GM18861 (cell line): ENCODE results near the gene LHB.

Experiments
- ATAC-seq: cut with Tn5 transposase; IDR thresholded peaks from one replicate; pipeline ENCODE4 v1.9.1; 2021; ENCODE audit not compliant: unreplicated experiment

LHB gene

DNA sequence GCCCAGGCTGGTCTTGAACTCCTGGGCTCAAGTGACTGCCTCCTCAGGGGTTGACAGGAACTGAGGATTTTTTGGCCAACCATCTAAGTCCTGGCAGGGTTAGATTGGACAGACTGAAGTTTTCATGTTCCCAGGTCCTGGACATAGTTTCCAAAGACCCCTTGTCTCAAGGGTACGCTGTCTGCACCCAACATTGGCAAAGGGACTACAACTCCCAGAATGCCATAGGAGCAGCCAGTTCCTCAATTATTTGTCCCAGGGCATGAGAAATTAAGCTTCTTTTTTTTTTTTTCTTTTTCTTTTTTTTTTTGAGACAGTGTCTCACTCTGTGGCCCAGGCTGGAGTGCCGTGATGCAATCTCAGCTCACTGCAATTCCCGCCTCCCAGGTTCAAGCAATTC is 30.7 kb downstream of the LHB start:
- no peak for ATAC-seq

DNA sequence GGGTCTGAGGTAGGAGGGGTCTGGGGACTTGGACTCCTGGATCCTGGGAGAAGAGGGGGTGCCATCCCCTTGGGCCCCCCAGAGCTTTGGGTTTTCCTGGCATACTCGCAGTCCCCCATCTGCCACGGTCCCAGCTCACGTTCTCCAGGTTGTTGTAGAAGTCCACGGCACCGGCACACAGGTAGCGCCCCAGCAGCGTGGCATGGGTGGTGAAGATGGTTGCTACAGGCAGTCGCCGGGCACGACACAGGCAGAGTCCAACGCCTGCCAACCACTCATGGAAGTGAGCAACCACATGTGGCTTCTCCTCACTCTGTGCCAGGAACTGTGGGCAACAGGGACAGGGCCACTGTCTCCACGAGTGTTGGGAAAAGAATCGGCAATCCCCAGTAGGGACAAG is 31.2 kb downstream of the LHB start:
- no peak for ATAC-seq

DNA sequence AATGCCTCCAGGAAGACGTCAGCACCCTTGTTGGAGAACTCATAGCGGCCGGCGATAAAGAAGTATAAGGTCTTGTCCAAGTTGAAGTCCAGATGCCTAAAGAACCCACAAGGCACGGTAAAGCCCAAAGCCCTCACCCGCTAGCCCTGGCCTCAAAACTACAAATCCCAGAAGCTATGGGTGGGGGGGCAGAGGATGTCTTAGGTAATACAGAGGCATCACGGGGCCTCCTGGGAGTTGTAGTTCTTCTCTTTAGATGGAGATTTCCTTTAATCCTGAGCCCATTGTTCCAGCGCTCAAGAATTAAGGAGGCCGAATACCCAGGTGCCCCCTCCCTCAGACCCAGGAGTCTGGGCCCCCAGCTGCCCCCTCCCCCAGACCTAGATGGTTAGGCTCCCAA is 34.6 kb downstream of the LHB start:
- ATAC-seq: no peak

DNA sequence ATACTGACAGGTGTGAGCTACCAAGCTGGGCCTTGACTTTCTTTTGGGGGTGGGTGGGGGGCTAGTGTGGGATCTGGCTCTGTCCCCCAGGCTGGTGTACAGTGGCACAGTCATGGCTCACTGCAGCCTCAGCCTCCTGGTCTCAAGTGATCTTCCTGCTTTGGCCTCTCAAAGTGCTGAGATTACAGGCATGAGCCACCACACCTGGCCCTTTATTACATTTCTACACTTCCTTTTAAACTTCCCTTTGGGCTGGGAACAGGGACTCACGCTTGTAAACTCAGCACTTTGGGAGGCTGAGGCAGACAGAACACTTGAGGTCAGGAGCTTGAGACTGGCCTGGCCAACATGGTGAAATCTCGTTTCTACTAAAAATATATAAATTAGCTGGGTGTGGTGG is 39.8 kb downstream of the LHB start:
- ATAC-seq: no peak

DNA sequence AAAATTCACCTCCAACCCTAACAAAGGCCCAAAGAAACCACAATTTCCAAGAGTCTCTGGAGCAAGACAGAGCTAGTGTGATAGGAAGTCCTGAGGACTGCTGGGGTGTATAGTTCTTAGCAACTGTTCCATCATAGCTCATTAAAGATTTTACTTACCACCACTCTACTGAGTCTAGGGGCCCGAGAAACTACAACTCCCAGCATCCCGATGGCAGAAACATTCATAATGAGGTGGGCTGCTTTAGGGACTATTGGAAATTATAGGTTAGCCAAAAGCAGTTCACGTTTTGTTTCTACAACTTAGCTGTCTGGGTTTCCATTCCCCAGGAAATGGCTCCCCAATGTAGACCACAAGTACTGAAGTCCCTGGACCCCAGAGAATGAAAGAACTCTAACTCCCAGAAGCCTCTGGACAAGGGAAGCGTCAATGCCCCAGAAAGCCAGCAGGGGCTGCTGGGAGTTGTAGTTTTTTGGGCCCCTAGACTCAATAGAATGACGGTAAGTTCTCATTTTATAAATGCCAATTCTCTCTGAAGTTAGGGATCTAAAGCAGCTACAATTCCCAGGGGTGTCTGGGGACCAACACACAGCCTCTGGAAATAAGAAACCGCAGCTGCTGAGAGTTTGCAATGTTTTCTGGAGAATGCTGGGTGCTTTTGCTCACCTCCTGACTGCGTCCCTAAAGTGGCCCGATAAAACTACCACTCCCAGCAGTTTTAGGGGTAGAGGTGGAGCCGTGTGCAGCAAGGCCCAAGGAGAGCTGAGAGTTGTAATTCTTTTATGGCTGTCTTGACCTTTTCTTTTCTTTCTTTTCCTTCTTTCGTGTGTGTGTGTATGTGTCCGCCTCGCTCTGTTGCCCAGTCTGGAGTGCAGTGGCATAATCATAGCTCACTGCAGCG is 40.7 kb downstream of the LHB start:
- no peak for ATAC-seq

DNA sequence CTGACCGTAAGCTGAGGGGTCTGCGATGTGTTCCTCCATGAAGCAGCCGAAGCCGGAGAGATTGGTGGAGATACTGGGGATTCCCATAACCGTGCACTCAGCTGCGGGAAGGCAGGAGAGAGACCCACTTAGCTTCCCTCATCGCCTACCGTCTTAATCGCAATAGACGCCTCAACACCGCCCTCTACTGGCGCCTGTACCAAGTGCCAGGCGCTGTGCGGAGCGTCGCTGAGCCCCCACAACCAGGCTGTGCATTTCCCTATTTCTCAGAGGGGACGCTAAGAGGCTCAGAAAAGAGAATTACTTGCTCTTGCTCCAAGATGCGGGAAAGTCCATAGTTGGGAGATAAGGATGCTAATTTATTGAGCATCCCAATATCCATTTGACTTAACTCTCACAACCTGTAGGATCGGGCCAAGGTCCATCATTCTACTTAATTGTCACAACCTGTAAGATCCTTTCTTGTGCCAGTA is 45.9 kb downstream of the LHB start:
- ATAC-seq: no peak

DNA sequence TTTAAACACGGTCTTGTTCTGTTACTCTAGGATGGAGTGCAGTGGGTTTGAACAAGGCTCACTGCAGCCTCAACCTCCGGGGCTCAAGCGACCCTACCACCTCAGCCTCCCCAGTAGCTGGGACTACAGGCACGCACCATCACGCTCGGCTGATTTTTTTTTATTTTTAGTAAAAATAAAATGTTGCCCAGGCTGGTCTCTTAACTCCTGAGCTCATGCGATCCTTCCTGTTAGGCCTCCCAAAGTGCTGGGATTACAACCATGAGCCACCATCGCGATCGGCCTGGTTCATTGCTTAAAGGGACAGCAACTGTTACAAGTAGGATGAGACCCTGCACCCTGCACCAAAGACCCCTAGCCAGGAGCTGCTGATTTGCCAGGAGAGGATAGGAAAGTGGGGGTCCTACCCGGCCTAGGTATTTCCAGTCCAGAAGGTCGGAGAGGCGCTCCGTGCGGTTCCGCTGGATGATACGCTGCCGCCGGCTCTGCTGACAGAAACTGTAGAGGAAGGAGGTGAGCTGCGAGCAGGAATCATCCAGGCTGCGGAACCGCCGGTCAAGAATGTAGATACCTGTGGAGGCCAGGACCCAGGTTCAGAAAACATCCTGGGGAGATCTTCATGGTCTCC is 46.6 kb downstream of the LHB start:
- ATAC-seq: no peak

DNA sequence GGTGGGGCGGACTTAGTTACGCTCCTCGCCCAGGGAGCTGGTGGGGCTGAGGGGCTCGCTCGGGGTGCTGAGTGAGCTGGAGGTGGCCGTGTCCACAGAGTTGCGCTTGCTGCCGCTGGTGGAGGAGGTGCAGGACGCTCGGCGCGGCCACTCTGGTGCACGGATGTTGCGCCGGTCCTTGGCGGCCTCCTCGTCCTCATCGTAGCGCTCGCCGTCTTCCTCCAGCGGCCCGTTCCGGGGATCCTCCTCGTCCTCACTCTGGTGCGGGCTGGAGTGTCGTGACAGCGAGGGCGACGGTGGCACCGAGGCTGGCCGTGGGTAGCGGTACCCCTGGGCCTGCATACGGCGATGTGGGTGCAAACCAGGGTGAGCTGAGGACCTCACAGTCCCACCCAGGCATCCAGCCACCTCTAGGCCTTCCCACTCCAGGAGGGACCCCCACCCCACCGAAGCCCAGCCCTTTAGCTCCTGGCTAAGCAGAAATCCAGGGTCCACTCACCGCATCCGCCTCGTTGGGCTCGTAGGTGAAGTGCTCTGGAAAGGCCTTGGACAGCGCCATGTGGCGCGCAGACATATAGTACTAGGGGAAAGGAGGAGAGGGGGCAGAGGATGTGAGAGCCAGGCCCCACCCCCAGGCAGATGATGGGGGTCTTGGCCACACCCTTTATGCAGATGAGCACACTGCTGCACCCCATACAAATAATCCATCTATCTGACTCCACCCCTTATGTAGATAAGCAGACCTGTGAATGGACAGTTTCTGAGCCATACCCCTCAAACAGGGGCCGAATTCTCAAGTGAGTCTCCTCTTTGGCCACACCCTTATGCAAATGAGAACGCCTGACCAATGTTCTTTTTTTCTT is 47.4 kb downstream of the LHB start:
- no peak for ATAC-seq

DNA sequence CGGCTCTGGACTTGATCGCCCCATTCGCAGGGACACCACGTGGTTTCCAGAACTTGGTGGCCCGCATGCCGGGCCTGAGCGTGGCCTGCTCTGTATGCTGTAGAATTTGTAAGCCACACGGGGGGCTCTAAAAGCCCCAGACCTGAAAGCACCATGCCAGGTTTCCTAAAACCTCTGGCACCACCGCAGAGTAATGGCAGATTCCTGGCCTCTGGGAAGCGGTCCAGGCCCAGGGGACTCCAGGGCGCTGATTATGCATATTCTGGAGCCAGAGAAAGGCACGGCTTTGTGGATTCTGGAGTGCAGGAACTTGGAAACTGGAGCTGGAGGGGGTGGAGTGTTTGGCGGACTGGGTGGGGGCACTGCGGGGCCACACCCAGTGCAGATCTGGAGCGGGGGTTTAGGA is 48.1 kb downstream of the LHB start:
- no peak for ATAC-seq

DNA sequence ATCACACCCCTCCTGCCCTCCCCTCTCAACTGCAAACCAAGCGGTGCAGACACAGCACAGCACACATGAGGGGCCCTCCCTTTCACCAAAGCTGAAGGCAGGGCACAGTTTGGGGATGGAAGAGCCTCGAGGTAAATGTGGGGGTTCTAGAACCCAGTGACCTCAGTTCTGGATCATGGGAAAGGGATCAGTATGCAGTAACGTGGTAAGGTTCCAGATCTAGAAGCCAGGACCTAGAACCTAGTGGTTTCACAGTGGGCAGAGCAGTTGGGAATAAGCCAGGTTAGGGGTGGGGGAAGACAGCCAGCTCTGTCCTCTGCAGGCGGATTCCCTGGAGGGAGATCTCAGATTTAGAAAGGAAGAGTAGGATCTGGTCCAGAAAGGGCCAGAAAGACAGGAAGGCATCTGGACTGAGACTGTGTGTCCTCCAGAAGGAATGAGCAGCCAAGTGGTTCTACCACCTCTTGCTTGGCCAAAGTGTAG is 48.7 kb downstream of the LHB start:
- ATAC-seq: no peak

DNA sequence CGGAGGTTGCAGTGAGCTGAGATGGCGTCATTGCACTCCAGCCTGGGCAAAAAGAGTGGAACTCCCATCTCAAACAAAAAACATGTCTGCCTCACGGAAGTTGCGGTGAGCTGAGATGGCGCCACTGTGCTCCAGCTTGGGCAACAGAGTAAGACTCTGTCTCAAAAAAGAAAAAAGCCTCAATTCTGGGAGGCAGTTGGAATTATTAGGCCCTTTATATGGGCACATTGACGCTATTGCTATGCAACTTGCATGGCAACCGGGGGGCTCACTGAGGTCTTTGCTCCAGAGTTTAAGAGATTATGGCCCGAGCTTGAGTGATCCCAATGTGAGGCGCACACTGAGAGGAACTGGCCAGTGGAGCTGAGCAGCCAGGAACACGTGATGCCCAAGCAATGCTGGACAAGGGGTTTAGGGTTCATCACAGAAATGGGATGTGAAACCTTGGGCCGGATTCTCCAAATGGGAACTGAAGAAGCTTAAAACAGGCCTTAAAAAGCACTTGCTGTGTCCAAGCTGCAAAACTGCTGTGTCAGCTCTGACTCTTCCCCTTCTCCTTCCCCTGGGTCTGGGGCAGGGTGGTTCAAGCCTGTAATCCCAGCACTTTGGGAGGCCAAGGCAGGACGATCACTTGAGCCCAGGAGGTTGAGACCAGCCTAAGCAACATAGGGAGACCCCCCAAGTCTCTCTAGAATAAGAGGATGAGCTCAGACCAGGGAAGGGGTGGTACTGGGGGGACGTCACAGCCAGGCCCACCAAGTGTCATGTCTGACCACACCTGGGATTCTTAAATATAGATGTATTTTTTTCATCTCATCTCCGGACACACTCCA is 49.3 kb downstream of the LHB start:
- no peak for ATAC-seq

DNA sequence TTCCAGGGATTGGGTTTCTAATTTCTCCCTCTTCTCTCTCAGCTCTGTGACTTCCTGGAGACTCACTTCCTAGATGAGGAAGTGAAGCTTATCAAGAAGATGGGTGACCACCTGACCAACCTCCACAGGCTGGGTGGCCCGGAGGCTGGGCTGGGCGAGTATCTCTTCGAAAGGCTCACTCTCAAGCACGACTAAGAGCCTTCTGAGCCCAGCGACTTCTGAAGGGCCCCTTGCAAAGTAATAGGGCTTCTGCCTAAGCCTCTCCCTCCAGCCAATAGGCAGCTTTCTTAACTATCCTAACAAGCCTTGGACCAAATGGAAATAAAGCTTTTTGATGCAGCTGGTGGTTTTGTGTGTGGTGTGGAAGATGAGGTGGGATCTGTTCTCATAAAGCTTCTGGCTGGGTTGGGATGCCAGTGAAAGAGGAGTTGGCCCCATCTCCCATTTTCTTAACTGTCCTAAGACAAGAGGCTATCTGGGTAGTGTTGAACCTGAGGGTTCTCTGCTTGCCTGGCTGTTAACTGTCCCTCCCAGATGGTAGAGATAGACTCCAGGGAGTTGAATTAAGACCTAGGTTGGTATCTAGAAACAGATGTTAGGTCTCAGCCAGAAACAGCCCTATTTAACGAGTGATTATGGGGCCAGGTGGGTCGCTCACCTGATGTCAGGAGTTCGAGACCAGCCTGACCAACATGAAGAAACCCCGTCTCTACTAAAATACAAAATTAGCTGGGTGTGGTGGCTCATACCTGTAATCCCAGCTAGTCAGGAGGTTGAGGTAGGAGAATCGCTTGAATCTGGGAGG is 50.1 kb downstream of the LHB start:
- no peak for ATAC-seq
